Activated CD4-positive, alpha-beta T cell treated with anti-CD3 and anti-CD28 coated beads, Interleukin-2, amount 50 U/mL, for 24 hours (primary cell): ENCODE results near the gene MAP6.

Source experiments
- DNase-seq, 2 donors: peaks; one replicate each; pipeline ENCODE4 v3.0.0-alpha.2; 2020; ENCODE audit warnings: low read depth in 1 of 2, low spot score in 1 of 2

The MAP6 gene

GRCh38 chr11:75667255-75667830 is 1.5 kb downstream of the MAP6 start:
- DNase-seq: no peak

- no peak for DNase-seq
Observed at GRCh38 chr11:75665990-75666389, 2.8 kb downstream of the MAP6 start.

DNA sequence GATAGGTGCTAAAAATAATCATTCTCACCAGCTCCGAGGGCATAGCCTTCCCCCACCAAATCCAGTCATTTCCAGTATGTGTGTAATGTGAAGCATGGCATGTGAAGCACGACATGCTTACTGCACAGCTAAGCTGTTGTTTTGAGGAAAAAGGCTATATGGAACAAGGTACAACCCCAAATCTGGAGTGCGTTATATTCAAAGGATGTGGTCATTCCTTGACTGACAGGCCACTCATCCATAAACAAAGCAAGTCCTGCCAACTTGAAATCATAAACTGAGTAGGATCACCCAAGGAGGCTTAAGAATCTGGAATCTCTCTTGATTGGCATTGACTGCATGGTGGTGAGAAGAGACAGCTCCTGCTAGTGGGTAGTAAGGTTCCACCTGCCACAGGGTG is 3.7 kb downstream of the MAP6 start:
- no peak for DNase-seq

- no peak for DNase-seq
Observed at GRCh38 chr11:75664389-75664788, 4.4 kb downstream of the MAP6 start.

DNA sequence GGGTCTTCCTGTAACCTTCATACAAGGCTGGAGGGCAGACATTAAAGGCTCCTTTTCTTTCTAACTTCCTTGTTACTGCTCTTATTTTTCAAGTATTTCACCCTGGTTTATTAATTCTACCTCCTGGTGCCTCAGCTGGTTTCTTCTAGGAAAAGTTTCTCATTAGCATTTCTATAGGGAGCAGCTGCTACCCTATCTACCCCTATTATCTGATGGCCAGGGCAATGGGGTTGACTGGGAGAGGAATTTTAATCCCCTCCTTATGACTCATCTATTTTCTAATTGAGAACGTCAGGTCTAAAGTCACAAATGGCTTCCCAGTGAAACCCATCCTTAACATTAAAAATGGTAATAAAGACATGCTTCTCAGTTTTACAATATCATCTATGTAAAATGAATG is 5.0 kb downstream of the MAP6 start:
- no peak for DNase-seq

DNA sequence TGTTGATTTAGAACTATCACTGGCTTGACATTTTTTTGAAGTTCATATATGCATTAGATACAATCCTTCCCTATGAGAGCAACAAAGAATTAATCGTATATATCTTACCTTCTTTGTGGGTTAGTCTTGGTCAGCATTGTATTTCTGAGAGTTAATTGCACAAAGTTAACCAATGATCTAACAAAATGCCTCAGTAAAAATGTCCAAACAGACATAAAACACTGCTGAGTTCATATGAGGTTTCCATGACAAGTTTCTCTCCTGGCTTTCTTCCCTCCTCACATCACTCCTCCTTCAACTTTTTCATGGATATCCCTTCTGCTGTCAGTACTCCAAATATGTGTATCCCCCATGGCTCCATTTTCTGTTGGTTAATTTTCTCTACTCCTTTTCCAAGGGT is 9.0 kb downstream of the MAP6 start:
- DNase-seq: no peak

DNA sequence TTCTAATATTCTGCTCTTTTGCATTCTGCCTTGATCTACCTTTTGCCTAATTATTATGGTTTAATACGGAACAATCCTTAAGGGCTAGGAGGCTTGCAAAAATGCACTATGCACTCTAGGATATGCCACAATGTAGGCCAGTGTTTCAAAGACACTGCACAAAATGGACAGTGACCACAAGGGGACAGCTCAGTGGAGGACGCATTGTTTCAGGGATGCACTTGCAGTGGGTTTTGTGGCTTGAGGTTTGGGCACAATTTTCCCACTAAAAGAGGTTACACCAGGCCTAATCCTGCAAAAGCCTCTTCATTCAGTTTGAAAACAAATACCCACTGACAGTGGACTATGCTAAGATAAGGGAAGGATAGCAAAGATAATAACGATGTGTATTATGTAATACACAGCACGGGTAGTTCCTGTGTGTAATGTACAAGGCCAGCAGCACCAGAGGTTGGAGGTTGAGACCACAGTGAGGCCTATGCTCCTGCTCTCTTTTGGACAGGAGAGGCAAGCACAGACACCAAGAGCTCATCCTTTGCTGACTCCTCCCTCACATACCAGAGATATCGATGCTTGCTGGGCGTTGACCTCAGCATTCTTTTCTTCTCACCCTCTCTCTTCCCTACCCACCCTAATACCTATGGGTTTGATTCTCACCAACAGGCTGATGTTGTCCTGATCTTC is 12.7 kb downstream of the MAP6 start:
- no peak for DNase-seq

- no peak for DNase-seq
Observed at GRCh38 chr11:75655605-75656004, 13.2 kb downstream of the MAP6 start.

DNA sequence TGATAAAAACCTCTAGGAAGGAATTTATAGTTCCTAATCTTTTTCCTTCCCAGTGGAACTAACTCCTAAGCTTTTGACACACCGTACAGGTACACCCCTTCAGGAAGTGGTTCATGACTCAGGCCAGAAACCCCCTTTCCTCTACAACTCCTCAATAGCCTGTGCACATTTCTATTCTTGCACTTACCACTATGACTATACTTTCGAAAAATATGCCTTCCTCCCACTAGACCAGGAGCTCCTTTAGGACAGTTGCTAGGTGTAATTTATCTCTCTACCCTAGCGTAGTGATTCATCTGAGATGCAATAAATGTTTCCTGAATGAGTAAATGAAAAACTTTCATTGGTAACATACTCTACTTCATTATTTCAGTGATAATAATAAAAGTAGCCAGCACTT is 14.5 kb downstream of the MAP6 start:
- DNase-seq: no peak

DNA sequence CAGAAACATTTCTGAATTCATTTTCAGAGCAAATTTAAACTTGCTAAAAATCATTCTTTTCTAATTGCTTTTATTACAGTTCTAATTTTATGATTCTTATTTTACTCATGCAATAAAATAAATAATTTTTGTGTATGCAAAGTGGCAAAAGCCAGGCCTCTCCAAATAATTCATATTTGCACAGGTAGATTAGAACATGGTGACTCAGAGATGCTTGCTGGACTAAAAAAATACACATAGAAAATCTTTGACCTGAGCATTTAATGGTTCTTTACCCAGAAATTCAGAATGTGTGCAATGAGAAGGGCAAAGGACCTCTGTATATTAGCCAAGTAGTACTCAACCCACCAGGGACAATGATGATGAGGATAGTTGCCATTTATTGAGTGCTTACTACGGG is 15.3 kb downstream of the MAP6 start:
- no peak for DNase-seq

DNA sequence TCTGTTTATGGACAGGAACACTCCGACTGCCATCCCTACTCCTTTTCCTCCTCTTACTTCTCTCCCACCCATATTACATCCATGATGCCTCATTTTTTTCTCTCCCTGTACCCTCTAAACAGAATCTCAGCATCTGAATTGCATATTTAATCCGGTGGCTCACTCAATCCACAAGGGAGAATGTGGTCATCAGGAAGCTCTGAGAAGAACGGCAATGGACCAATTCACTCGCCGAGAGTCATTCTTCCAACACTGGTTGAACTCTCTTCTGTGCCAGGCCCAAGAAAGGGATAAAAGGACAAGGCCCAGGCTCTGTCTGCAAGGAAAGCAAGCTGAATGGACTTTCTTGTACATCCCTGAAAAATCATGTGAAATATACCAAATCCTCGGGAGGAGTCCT is 15.9 kb downstream of the MAP6 start:
- no peak for DNase-seq

DNA sequence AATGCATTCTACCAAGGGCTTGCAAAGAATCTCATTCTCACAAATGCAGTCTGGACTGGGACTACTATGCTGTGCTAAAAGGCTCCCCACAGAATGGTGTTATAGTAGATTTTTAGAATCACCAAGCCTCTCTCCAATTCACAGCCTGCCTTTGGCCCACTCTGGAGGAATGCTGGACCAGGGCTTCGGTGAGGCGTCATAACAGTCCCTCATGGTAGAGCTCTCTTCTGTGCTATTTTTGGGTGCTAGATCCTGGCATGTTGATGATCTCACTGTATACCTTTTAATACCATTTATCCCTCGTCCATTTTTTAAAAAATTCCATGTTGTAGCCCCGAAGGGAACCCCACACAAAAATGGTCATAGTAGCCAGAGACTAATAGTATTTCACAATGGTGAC is 17.6 kb downstream of the MAP6 start:
- DNase-seq: no peak

DNA sequence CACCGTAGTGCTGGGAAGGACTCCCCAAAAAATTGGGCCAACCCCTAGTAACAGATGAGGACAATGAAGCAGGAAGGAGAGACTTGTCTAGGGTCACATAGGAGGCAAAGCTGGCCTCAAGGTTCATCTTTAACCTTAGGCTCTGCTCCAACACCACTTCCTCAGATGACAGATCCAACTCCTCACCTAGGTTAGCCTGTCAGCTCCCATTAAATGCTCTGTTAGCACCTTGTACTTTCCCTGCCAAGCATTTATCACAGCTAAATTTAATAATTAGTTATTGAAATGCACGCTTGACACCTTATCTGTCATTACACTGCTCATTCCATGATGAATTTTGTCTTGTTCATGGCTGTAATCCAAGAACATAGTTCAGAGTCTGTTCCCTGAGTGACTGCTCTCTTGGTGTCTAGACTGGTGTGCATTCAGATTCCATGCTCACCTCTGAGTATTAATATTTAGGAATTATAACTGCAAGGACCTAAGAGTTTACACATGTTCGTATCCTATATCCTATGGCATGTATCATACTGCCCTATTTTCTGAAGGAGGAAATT is 18.6 kb downstream of the MAP6 start:
- DNase-seq: no peak

- no peak for DNase-seq
Observed at GRCh38 chr11:75644946-75645345, 23.9 kb downstream of the MAP6 start.

GRCh38 chr11:75644370-75644769 is 24.5 kb downstream of the MAP6 start:
- no peak for DNase-seq

GRCh38 chr11:75642402-75643113 is 26.3 kb downstream of the MAP6 start:
- DNase-seq: no peak

- no peak for DNase-seq
Observed at GRCh38 chr11:75639762-75640181, 29.1 kb downstream of the MAP6 start.

DNA sequence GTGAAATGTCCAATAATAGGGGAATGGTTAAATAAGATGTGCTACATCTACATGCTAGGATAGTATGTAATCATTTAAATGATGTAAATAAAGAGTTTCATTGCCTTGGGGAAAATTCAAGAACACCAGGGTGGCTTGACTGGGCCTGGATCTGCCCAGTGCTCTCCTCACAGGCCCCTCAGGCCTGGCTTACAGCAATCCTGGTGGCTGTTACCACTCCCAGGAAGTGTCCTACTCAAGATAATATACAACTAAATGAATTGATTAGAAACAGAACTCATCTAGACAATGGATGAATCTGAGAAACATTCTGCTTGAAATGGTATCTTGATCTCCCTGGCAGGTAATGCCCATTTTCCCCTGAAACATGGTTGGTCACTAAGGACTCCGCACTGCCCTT is 30.8 kb downstream of the MAP6 start:
- DNase-seq: no peak

GRCh38 chr11:75635066-75635862 is 33.6 kb downstream of the MAP6 start:
- DNase-seq: no peak

GRCh38 chr11:75633409-75634066 is 35.3 kb downstream of the MAP6 start:
- no peak for DNase-seq

- no peak for DNase-seq
Observed at GRCh38 chr11:75632962-75633361, 35.9 kb downstream of the MAP6 start.
